Activated naive CD4-positive, alpha-beta T cell treated with anti-CD3 and anti-CD28 coated beads for 36 hours (primary cell): Measurements from ENCODE around the gene TUBA4B. TPM values are rescaled to one million over a fixed set of nuclear protein-coding genes. Genes with fewer than 3 reads are reported as not detected.

ENCODE experiments used
- CTCF ChIA-PET: fragments of 350-600 bp; sonication (Branson Sonifier 250); formaldehyde crosslinking; loops from one replicate; lab custom pipeline; 2021; ENCODE audit warnings: antibody characterized with exemption; lab: Charles Lee
- DNase-seq: peaks from one replicate; pipeline ENCODE4 v3.0.0-alpha.2; 2020
- H3K27ac Mint-ChIP-seq: one replicate; pipeline ENCODE4 v1.8.0; 2021; ENCODE audit warnings: mild to moderate bottlenecking, mixed read lengths
- H3K27me3 Mint-ChIP-seq: one replicate; pipeline ENCODE4 v1.8.0; 2021; ENCODE audit warnings: low read depth, mixed read lengths
- H3K36me3 Mint-ChIP-seq: one replicate; pipeline ENCODE4 v1.8.0; 2021; ENCODE audit warnings: low read depth, mixed read lengths
- H3K4me1 Mint-ChIP-seq: one replicate; pipeline ENCODE4 v1.8.0; 2021; ENCODE audit warnings: low read depth, mixed read lengths
- H3K4me3 Mint-ChIP-seq: one replicate; pipeline ENCODE4 v1.8.0; 2021; ENCODE audit warnings: mild to moderate bottlenecking, moderate library complexity, mixed read lengths
- H3K9me3 Mint-ChIP-seq: one replicate; pipeline ENCODE4 v1.8.0; 2021; ENCODE audit warnings: mixed read lengths
- intact Hi-C: fragments of 100-400 bp; cut with micrococcal nuclease; formaldehyde crosslinking; loops from one replicate; pipeline ENCODE4 v1.15.1; 2023
- total RNA-seq, 2 experiments: library from RNA; stranded (reverse); gene quantifications; one replicate each; pipeline ENCODE4 v1.2.3, GENCODE V29; 2021

The TUBA4B gene
- total RNA-seq, 2 experiments from 2014 or later, result not detected

DNA sequence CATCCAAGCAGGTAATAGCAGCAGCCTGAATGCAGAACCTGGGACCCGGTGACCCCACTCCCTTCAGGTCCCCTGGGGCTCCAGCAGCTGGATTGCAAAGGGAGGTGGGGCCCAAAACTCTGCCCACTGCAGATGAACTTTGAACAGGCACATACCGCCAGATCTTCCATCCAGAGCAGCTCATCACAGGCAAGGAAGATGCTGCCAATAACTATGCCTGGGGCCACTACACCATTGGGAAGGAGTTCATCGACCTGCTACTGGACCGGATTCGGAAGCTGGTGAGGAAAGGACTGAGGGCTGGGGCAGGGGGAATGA is 17.0 kb downstream of the TUBA4B start:
- Mint-ChIP-seq H3K27me3 (no peaks in the 10 kb centered on the region), H3K9me3 (no peaks in the 10 kb centered on the region), H3K4me1 (no peaks in the 10 kb centered on the region), H3K4me3 (no peak overlapping the region), H3K36me3 (no peaks in the 10 kb centered on the region), H3K27ac (no peak overlapping the region)
- CTCF ChIA-PET, result interaction anchor here (1.4 to 1.9 kb wide), 3 partner anchors 9 to 25 kb away, joined by 3 to 6 read pairs (median 6); no protein-coding TSS in a partner anchor
- no peak for DNase-seq
- intact Hi-C loops, result loop anchor here (10.0 kb wide), 1 partner anchor 1045 kb away; no protein-coding TSS in a partner anchor

DNA sequence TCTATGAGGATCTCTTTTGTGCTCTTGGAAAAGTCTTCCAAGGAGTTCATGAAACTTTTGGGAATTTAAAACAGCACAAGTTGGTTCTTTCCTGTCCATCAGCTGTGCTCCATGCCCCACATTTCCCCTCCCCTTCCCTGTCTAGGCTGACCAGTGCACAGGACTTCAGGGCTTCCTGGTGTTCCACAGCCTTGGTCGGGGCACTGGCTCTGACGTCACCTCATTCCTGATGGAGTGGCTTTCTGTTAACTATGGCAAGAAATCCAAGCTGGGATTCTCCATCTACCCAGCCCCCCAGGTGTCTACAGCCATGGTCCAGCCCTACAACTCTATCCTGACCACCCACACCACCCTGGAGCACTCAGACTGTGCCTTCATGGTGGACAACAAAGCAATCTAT is 18.0 kb downstream of the TUBA4B start:
- Mint-ChIP-seq H3K27me3 (no peaks in the 10 kb centered on the region), H3K4me3 (no peak overlapping the region), H3K9me3 (no peaks in the 10 kb centered on the region), H3K4me1 (no peaks in the 10 kb centered on the region), H3K27ac (no peak overlapping the region), H3K36me3 (no peaks in the 10 kb centered on the region)
- CTCF ChIA-PET, result interaction anchor here (1.0 to 1.9 kb wide), 2 partner anchors 10 to 28 kb away, joined by 6 read pairs; no protein-coding TSS in a partner anchor
- intact Hi-C loops, result loop anchor here (10.0 kb wide), 1 partner anchor 1046 kb away; no protein-coding TSS in a partner anchor
- DNase-seq, result no peak

DNA sequence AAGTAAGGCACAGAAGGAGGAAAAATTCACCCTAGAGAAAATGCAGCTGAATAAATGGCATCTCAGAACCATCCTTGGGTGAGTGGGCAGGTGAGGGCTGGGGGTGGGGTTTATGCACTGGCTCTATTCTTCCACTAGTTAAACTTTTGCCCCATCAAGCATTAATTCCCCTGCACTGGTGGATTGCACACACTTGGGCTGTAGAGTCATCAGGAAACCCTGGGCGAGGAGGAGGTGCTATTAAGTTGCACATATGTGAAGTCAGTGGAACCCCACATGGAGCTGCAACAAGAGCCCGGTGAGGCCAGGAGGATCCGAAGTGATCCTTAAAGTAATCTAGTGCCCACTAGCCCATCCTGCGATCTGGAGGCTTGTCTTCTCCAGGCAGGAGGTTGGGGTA is 19.3 kb downstream of the TUBA4B start:
- CTCF ChIA-PET, result no interaction called here
- H3K4me1 Mint-ChIP-seq, result peaks cover 1% of the 10 kb centered on the region
- no peaks in the 10 kb centered on the region for H3K36me3 Mint-ChIP-seq
- H3K27ac Mint-ChIP-seq, result no peak overlapping the region
- intact Hi-C loops, result loop anchor here (10.0 kb wide), 1 partner anchor 1048 kb away; no protein-coding TSS in a partner anchor
- no peaks in the 10 kb centered on the region for H3K27me3 Mint-ChIP-seq
- no peaks in the 10 kb centered on the region for H3K9me3 Mint-ChIP-seq
- no peak for DNase-seq
- no peak overlapping the region for H3K4me3 Mint-ChIP-seq

DNA sequence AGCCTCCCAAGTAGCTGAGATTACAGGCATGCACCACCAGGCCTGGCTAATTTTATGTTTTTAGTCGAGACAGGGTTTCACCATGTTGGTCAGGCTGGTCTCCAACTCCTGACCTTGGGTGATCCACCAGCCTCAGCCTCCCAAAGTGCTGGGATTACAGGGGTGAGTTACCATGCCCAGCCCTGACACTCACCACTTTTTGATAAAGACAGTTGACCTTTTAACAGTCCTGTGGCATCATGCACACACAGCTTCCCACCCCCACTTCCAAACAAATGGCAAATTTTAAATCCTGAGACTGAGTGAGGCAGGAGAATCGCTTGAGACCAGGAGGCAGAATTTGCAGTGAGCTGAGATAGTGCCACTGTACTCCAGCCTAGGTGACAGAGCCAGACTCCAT is 20.0 kb downstream of the TUBA4B start:
- H3K27ac Mint-ChIP-seq, result no peak overlapping the region
- no peaks in the 10 kb centered on the region for H3K27me3 Mint-ChIP-seq
- intact Hi-C loops, result loop anchor here (10.0 kb wide), 1 partner anchor 1048 kb away; no protein-coding TSS in a partner anchor
- no peak overlapping the region for H3K4me3 Mint-ChIP-seq
- peaks cover 7% of the 10 kb centered on the region for H3K4me1 Mint-ChIP-seq
- H3K9me3 Mint-ChIP-seq, result no peaks in the 10 kb centered on the region
- CTCF ChIA-PET, result interaction anchor here (0.6 to 2.1 kb wide), 2 partner anchors 22 to 78 kb away, joined by 3 to 14 read pairs; no protein-coding TSS in a partner anchor
- no peaks in the 10 kb centered on the region for H3K36me3 Mint-ChIP-seq
- DNase-seq, result no peak

DNA sequence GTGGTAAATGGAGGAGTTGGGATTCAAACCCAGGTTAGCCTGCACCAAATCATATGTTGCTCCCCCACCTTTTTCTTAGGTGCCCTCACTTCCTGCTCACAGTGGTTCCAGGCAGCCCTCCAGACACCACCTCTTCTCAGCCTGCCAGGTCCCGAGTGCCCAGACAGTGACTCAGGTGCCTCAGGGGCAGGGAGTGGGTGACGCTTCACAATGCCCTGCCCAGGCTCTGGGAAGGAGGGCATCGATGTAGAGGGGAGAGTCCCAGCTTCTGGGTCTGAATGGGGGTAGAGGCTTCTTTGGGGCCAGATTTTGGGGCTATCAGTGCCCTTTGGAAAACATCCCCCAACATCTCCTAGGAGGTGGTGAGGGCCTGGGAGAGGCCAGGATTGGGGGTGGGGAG is 20.9 kb downstream of the TUBA4B start:
- H3K4me1 Mint-ChIP-seq, result peaks cover 17% of the 10 kb centered on the region
- CTCF ChIA-PET, result interaction anchor here (0.9 to 2.1 kb wide), 3 partner anchors 16 to 24 kb away, joined by 4 to 14 read pairs (median 5); no protein-coding TSS in a partner anchor
- intact Hi-C loops, result loop anchor here (10.0 kb wide), 1 partner anchor 1049 kb away; no protein-coding TSS in a partner anchor
- no peak overlapping the region for H3K4me3 Mint-ChIP-seq
- H3K27me3 Mint-ChIP-seq, result no peaks in the 10 kb centered on the region
- no peak overlapping the region for H3K27ac Mint-ChIP-seq
- no peak for DNase-seq
- no peaks in the 10 kb centered on the region for H3K9me3 Mint-ChIP-seq
- no peaks in the 10 kb centered on the region for H3K36me3 Mint-ChIP-seq

DNA sequence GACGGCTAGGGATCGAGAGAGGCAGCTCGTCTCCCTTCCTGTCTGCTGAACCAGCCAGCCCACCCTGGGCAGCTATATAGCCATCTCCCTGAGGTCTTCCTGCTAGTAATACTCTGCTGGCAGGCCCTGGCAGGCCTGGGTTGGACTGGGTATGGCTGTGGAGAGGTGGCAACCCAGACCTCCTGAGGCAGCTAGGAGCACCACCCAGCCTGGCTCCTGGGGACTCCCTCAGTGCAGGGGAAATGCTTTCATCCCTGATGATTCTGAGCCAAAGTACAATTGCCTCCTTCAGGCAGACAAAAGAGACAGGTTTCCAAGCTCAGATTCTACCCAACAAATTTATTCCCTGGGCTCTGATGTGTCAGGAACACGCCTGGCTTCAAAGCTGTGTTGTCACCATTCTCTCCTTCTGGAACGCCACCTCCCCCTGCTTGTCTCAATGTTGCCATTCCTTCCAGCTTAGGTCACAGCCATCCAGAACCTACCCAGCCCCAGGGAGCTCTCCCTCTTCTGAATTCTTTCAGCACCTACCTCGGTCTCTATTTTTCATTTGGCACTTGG is 21.4 kb downstream of the TUBA4B start:
- H3K9me3 Mint-ChIP-seq, result no peaks in the 10 kb centered on the region
- H3K4me1 Mint-ChIP-seq, result peaks cover 17% of the 10 kb centered on the region
- H3K27ac Mint-ChIP-seq, result no peak overlapping the region
- no peaks in the 10 kb centered on the region for H3K27me3 Mint-ChIP-seq
- intact Hi-C loops, result loop anchor here (10.0 kb wide), 1 partner anchor 1050 kb away; no protein-coding TSS in a partner anchor
- CTCF ChIA-PET, result interaction anchor here (0.9 to 2.1 kb wide), 4 partner anchors 16 to 24 kb away, joined by 4 to 14 read pairs (median 4); no protein-coding TSS in a partner anchor
- no peak for DNase-seq
- no peak overlapping the region for H3K4me3 Mint-ChIP-seq
- H3K36me3 Mint-ChIP-seq, result no peaks in the 10 kb centered on the region

DNA sequence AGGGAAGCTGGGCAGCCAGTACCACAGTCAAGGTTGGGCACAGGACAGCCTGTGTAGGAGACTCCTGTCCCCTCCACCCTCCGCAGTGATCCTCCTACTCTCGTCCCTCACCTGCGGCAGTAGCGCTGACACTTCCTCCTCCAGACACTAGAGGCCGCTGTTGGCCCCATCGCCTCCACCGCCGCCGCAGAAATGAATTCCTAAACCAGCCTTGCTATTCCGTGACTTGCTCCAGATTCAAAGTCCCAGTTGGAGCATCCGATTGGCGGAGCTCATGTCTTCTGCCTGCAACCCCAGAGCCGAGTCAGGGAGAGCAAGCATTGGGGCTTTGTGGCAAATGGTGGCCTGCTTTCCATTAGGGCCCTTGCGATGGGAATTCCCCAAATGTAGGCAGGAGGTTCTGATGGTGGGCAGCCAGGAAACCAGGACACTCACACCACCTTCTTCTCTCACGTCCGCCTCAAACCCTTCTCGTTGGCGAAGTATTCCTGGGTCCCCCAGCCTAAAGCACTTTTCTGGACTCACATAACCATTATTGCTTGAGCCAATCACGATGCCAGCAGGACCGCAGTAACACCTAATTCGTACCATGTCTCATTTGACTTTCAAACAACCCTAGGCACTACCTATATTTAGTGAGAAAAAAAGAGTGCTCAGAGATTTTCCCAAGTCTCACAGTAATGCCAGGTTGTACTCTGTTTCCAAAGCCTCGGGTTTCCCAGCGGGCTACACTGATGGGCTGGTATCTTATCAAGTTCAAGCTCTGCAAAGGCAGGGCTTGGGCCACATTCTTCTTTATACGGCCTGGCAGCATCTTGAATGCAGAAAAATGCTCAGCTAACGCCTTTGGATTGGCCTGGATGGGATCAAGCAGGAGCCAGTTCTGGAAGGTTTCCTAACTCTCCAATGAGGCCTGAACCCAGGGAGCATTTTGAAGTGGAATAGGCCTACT is 24.9 kb downstream of the TUBA4B start:
- CTCF ChIA-PET, result interaction anchor here (0.6 to 10.6 kb wide), 31 partner anchors 7 to 610 kb away, joined by 3 to 196 read pairs (median 5); partner anchors contain the start of genes ANKZF1, ATG9A, GLB1L and STK16

DNA sequence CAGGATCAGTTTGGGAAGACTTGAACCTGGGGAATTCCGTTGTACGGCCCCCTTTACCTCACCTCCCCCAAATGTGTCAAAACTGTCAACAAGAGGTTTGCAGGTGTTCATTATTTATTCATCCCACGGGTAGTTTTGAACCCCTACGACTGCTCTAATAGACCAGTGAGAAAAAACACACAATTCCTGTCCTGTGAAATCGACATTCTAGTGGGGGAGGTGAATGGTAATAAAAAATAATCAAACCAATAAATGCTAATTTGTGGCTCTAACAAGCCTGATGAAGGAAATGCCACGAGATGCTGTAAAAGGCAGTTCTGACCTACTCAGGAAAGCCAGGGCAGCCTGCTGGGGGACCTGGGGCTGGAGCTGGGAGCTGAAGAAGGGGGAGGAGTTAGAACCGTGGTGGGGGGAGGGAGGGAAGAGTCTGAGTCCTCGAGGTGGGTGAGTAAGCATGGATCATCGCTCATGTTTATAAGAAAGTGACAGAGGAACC is 25.7 kb downstream of the TUBA4B start:
- Mint-ChIP-seq H3K4me3 (peak overlapping the region; percentile 92), H3K4me1 (peaks cover 37% of the 10 kb centered on the region), H3K36me3 (peaks cover 5% of the 10 kb centered on the region), H3K9me3 (no peaks in the 10 kb centered on the region), H3K27ac (peak overlapping the region; percentile 95), H3K27me3 (no peaks in the 10 kb centered on the region)
- DNase-seq, result no peak
- intact Hi-C loops, result loop anchor here (1.0 to 10.0 kb wide), 17 partner anchors 17 to 1054 kb away; partner anchors contain the start of genes ANKZF1, ATG9A, CHPF and CNOT9
- CTCF ChIA-PET, result interaction anchor here (0.7 to 10.6 kb wide), 17 partner anchors 12 to 611 kb away, joined by 3 to 196 read pairs (median 8); partner anchors contain the start of genes ANKZF1, ATG9A, GLB1L and STK16

More for the DNA sequence above, 24.9 kb downstream of the TUBA4B start:
- peaks cover 2% of the 10 kb centered on the region for H3K36me3 Mint-ChIP-seq
- H3K4me1 Mint-ChIP-seq, result peaks cover 37% of the 10 kb centered on the region
- peak; percentile 85 for DNase-seq
- peak overlapping the region; percentile 95 for H3K27ac Mint-ChIP-seq
- H3K4me3 Mint-ChIP-seq, result peak overlapping the region; percentile 92
- no peaks in the 10 kb centered on the region for H3K9me3 Mint-ChIP-seq
- intact Hi-C loops, result loop anchor here (1.0 to 10.0 kb wide), 3 partner anchors 74 to 1053 kb away; no protein-coding TSS in a partner anchor
- H3K27me3 Mint-ChIP-seq, result no peaks in the 10 kb centered on the region

DNA sequence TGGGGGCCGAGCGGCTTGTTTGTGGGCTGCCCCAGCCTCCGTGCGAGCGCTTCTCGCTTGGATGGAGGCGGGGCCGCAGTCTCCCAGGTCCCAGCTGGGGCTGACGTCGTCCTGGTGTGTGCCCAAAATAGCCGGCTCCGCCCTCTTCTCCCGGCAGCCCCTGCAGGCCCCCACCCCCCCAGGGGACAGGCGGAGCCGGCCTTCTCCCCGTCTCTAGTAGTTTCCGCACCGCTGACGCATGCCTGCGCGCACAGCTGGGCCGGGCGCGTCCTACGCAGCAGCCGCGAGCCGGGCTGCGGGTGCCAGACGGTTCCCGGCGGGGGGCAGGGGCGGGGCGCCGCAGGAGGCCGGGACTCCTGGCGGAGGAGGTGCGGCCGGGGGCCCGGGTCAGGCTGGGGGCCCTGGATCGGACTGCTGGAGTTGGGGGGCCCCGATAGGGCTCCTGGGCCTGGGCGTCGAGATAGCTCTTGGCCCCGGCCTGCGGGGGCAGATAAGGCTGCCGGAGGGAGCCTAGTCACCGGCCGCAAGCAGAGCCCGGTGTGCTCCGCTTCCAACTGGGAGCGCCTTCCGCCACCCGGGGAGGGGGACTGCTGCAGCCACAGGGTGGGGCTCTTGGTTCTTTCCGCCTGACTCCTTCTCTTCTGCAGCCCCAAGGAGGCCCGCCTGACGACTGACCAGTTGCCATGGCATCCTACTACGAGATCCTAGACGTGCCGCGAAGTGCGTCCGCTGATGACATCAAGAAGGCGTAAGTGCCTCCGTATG is 26.3 kb downstream of the TUBA4B start, which contains the start of gene DNAJB2:
Gene DNAJB2, plus strand, starts transcription at position 216 of the 765 bp plus-strand sequence. Its CDS starts 468 bp downstream, at position 684.
- H3K27me3 Mint-ChIP-seq, result no peaks in the 10 kb centered on the region
- intact Hi-C loops, result loop anchor here (1.0 to 10.0 kb wide), 16 partner anchors 16 to 1055 kb away; partner anchors contain the start of genes ANKZF1, ATG9A, CHPF and CNOT9
- peak; percentile 99 for DNase-seq
- peaks cover 5% of the 10 kb centered on the region for H3K36me3 Mint-ChIP-seq
- H3K4me1 Mint-ChIP-seq, result peaks cover 37% of the 10 kb centered on the region
- no peaks in the 10 kb centered on the region for H3K9me3 Mint-ChIP-seq
- peak within 1 kb of the TSS; percentile 92 for H3K4me3 Mint-ChIP-seq
- peak within 1 kb of the TSS; percentile 95 for H3K27ac Mint-ChIP-seq
- CTCF ChIA-PET, result interaction anchor here (0.7 to 10.6 kb wide), 13 partner anchors 14 to 611 kb away, joined by 3 to 196 read pairs (median 9); partner anchors contain the start of genes GLB1L, STK16 and ZFAND2B

DNA sequence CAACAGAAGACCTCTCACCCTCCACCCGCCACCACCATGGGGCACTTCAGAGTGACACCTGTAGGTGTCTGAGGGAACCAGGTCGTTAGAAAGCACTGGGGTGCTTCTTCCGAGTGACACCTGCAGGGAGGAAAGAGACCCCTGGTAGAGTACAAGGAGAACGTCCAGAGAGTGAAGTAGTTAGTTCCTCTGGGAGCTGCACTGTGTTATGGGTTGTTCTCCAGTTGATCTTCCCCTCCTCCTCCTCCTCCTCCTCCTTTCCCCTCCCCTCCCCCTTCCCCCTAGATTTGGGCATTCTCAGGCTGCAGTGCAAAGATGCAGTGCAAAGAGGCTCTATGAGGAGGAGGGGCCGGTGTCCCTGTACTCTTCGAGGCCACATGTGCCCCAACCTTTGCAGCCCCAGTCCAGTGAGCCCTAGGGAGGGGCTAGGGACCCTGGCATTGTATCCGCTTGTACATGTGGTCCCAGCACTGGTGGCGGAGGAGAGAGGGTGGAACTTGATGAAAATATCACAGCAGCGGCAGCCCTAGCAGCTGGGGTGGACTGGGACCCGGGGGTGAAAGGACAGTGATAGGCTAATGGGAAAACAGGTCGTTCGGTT is 27.0 kb downstream of the TUBA4B start:
- intact Hi-C loops, result loop anchor here (1.0 to 10.0 kb wide), 16 partner anchors 15 to 1055 kb away; partner anchors contain the start of genes ANKZF1, ATG9A, CHPF and CNOT9
- DNase-seq, result no peak
- H3K9me3 Mint-ChIP-seq, result no peaks in the 10 kb centered on the region
- no peaks in the 10 kb centered on the region for H3K27me3 Mint-ChIP-seq
- H3K4me1 Mint-ChIP-seq, result peaks cover 37% of the 10 kb centered on the region
- H3K4me3 Mint-ChIP-seq, result peak overlapping the region; percentile 92
- peaks cover 5% of the 10 kb centered on the region for H3K36me3 Mint-ChIP-seq
- peak overlapping the region; percentile 90 for H3K27ac Mint-ChIP-seq
- CTCF ChIA-PET, result interaction anchor here (1.6 to 10.6 kb wide), 4 partner anchors 13 to 121 kb away, joined by 3 to 196 read pairs (median 32); no protein-coding TSS in a partner anchor
